ENCODE measurements around the gene EBP. TPM values are rescaled to one million over a fixed set of nuclear protein-coding genes. Genes with fewer than 3 reads are reported as not detected.

EBP gene
- total and polyA plus RNA-seq, 9 of the 15 experiments (the other 6 are each of a cell fraction or from before 2014, with no cell fraction given), result 228 to 987 (median 274) TPM

- TF ChIP-seq ZBTB5 (IDR thresholded peaks at IDR 0.05), result no peak
- TF ChIP-seq ZBED1 (IDR thresholded peaks at IDR 0.05), result no peak
- no peak for TF ChIP-seq XRCC3 (IDR thresholded peaks at IDR 0.05)
- TF ChIP-seq CEBPB (tag; IDR thresholded peaks at IDR 0.05), result 0 out of 2 replicates have a peak, but pooled peaks have one; percentile 11
- peak; percentile 67 for TF ChIP-seq CHD2 (IDR thresholded peaks at IDR 0.05; ENCODE audit: low read depth, low read length)
- TF ChIP-seq SMARCA4 (IDR thresholded peaks at IDR 0.05), result peak; percentile 50; the same call in 1 of the 2 replicates
- TF ChIP-seq YBX1 (IDR thresholded peaks at IDR 0.05), result no peak
- TF ChIP-seq, protein P1, sequence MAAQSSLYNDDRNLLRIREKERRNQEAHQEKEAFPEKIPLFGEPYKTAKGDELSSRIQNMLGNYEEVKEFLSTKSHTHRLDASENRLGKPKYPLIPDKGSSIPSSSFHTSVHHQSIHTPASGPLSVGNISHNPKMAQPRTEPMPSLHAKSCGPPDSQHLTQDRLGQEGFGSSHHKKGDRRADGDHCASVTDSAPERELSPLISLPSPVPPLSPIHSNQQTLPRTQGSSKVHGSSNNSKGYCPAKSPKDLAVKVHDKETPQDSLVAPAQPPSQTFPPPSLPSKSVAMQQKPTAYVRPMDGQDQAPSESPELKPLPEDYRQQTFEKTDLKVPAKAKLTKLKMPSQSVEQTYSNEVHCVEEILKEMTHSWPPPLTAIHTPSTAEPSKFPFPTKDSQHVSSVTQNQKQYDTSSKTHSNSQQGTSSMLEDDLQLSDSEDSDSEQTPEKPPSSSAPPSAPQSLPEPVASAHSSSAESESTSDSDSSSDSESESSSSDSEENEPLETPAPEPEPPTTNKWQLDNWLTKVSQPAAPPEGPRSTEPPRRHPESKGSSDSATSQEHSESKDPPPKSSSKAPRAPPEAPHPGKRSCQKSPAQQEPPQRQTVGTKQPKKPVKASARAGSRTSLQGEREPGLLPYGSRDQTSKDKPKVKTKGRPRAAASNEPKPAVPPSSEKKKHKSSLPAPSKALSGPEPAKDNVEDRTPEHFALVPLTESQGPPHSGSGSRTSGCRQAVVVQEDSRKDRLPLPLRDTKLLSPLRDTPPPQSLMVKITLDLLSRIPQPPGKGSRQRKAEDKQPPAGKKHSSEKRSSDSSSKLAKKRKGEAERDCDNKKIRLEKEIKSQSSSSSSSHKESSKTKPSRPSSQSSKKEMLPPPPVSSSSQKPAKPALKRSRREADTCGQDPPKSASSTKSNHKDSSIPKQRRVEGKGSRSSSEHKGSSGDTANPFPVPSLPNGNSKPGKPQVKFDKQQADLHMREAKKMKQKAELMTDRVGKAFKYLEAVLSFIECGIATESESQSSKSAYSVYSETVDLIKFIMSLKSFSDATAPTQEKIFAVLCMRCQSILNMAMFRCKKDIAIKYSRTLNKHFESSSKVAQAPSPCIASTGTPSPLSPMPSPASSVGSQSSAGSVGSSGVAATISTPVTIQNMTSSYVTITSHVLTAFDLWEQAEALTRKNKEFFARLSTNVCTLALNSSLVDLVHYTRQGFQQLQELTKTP (IDR thresholded peaks at IDR 0.05; ENCODE audit: low read depth in 1 of 2, partially characterized antibody in 2 of 2), result no peak
- no peak for TF ChIP-seq TAF7 (tag; IDR thresholded peaks at IDR 0.05)
- no peak for TF ChIP-seq ZNF644 (tag; IDR thresholded peaks at IDR 0.05; ENCODE audit: low read depth)
- TF ChIP-seq E2F8 (IDR thresholded peaks at IDR 0.05; ENCODE audit: low read depth, partially characterized antibody), result peak; percentile 62
- no peak for TF ChIP-seq SIX5 (IDR thresholded peaks at IDR 0.05; ENCODE audit: borderline replicate concordance in 1 of 2, insufficient read depth in 1 of 2, low read depth in 1 of 2, low read length in 2 of 2)
- TF ChIP-seq ZNF24 (IDR thresholded peaks at IDR 0.05), result no peak
- TF ChIP-seq, protein P2, sequence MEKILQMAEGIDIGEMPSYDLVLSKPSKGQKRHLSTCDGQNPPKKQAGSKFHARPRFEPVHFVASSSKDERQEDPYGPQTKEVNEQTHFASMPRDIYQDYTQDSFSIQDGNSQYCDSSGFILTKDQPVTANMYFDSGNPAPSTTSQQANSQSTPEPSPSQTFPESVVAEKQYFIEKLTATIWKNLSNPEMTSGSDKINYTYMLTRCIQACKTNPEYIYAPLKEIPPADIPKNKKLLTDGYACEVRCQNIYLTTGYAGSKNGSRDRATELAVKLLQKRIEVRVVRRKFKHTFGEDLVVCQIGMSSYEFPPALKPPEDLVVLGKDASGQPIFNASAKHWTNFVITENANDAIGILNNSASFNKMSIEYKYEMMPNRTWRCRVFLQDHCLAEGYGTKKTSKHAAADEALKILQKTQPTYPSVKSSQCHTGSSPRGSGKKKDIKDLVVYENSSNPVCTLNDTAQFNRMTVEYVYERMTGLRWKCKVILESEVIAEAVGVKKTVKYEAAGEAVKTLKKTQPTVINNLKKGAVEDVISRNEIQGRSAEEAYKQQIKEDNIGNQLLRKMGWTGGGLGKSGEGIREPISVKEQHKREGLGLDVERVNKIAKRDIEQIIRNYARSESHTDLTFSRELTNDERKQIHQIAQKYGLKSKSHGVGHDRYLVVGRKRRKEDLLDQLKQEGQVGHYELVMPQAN (IDR thresholded peaks at IDR 0.05; ENCODE audit: borderline replicate concordance), result no peak
- no peak for TF ChIP-seq KDM4B (IDR thresholded peaks at IDR 0.05; ENCODE audit: borderline replicate concordance in 2 of 2, low read depth in 1 of 2)
- no peak for TF ChIP-seq CHCHD3 (CRISPR knock-in tag; IDR thresholded peaks at IDR 0.05)
Measured at GRCh38 chrX:48521353-48522243, at the start of gene EBP (continued).
